Neuron (in vitro differentiated cells): ENCODE results near the gene FOXD1.
"Not testable (repeated sequence)": the region's sequence is repeated elsewhere in the genome, so short reads cannot be mapped to it uniquely, and the experiment has no call there.

Experiments
- H2AFZ ChIP-seq: one replicate; pipeline ENCODE4 v1.6.1; 2013; ENCODE audit warnings: low read depth, mild to moderate bottlenecking, inconsistent platforms, low read length, moderate library complexity
- H3K27me3 ChIP-seq: one replicate; pipeline ENCODE4 v1.6.1; 2013; ENCODE audit warnings: low read length; ENCODE audit not compliant: insufficient read depth
- H3K36me3 ChIP-seq: one replicate; pipeline ENCODE4 v1.6.1; 2013; ENCODE audit warnings: low read length; ENCODE audit not compliant: insufficient read depth
- H3K4me1 ChIP-seq: one replicate; pipeline ENCODE4 v1.6.1; 2013; ENCODE audit warnings: low read length; ENCODE audit not compliant: insufficient read depth
- H3K4me3 ChIP-seq: 2 replicates; pipeline ENCODE4 v1.5.1; 2013; ENCODE audit warnings: mild to moderate bottlenecking, low read length, moderate library complexity
- H3K9me3 ChIP-seq: one replicate; pipeline ENCODE4 v1.6.1; 2013; ENCODE audit warnings: low read length

The FOXD1 gene

DNA sequence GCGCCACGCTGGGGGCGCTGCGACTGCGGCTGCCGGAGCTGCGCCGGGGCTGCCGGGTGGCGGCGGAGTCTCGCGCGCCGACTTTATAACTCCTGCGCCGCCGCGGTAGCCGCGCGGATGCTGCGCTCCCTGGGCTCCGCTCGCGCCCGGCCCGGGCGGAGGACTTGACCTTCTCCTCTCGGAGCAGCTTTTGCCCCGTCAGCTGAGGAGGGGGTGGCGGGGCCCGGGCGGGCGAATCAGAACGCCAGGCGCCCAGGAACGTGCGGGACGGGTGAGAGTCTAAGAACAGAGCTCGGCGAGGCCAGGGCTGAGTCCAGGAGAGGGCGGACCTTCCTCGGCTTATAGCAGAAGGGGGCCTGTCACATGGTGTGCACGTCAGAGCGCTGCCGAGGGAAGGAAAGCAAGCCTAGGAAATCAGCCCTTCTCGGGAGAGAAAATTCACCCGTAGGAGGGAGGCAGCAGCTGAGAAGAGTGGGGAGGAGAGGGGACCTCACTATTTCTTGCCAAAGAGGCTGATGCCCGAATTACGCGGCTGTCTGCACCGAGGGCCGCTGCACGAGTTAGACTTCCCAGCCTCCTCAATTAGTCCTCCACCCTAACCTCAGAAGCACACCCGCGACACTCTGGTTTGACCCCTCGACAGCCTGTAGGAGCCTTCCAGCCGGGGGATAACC, at the start of gene FOXD1:
TSS of gene FOXD1 (minus strand) at position 315 of the 674 bp plus-strand sequence. CDS start 415 bp downstream, outside the sequence.
- Histone ChIP-seq H3K9me3 (peaks cover 3% of the 10 kb centered on the region), H3K36me3 (no peaks in the 10 kb centered on the region), H3K4me1 (peaks cover 9% of the 10 kb centered on the region), H2AFZ (peak within 1 kb of the TSS; percentile 83), H3K27me3 (peaks cover 74% of the 10 kb centered on the region), H3K4me3 (peak within 1 kb of the TSS; percentile 45)

DNA sequence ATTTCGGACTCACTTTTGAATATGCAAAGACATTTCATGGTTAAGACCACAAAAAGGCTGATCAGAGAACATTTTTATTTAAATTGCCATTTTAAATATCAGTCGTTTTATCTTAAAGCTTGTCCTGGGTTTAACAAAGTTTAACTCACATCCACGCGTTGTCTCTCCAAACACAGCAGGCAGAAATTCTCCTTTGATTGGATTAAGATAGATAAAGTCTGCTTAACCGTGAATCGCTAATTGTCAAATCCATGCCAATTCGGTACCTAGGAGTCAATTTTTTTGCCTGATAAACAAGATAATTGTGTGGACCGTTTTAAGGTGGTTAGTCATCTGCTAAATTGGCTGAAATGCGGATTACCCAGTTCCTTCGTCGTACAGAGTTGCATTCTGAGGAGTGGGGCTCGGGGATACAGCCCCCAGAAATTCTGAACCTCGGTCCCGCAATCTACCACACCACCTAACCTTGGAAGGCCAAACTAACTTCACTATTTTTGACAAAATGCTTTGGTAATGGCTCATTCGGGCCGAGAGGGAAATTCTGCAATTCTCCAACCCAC, 49.0 kb upstream of the FOXD1 start:
- peak overlapping the region; percentile 85 for H3K4me3 ChIP-seq
- peaks cover 17% of the 10 kb centered on the region for H3K4me1 ChIP-seq
- H2AFZ ChIP-seq: peak overlapping the region; percentile 7

DNA sequence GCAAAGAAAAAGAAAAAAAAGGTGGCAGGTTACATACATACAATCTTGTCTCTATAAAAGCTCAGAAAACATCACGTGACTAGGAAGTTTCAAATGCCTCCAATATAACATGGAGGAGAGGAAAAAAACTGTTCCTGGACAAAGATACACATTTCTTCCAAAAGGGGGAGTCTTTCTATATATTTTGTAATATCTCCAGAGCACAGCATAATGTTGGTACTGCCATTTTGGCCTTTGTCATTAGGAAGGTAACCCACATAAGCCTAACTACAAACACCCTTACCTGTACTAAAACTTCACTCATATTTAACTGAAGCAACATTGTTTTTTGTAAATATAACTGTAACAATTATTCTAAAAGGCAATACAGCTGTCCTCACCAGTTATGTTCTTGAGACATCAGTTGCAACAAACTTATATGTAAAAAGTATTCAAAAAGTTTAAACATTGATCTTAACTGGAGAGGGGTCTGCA, 48.4 kb upstream of the FOXD1 start:
- H3K4me1 ChIP-seq: peaks cover 17% of the 10 kb centered on the region
- H2AFZ ChIP-seq: peak overlapping the region; percentile 7
- no peaks in the 10 kb centered on the region for H3K9me3 ChIP-seq
- H3K27me3 ChIP-seq: no peaks in the 10 kb centered on the region
- H3K36me3 ChIP-seq: peaks cover 18% of the 10 kb centered on the region
- H3K4me3 ChIP-seq: peak overlapping the region; percentile 85

More for the DNA sequence above, 49.0 kb upstream of the FOXD1 start:
- Histone ChIP-seq H3K36me3 (peaks cover 24% of the 10 kb centered on the region), H3K27me3 (no peaks in the 10 kb centered on the region), H3K9me3 (no peaks in the 10 kb centered on the region)

DNA sequence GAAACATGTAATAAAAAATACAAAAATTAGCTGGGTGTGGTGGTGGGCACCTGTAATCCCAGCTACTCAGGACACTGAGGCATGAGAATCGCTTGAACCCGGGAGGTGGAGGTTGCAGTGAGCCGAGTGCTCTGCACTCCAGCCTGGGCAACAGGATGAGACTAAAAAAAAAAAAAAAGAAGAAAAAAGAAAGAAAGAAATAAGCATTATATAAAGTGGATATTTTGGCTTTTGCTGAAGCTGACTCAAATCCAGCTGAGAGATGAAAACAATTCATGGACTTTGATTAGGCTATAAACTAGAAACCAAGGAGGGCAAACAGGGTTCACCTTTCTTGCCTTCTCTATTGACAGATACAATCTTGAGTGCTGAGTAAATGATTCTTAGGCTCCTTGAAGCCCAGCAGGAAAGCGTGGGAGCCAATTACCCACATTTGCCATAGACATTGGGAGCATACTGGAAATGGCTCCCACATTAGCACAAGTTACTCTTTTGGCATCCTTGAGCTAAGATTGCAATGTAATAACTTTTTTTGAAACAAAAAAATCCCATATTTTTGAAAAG, 47.3 kb upstream of the FOXD1 start:
- H3K27me3 ChIP-seq: no peaks in the 10 kb centered on the region
- peaks cover 8% of the 10 kb centered on the region for H3K36me3 ChIP-seq
- peaks cover 17% of the 10 kb centered on the region for H3K4me1 ChIP-seq
- H3K9me3 ChIP-seq: no peaks in the 10 kb centered on the region
- no peak overlapping the region for H2AFZ ChIP-seq
- no peak overlapping the region for H3K4me3 ChIP-seq

DNA sequence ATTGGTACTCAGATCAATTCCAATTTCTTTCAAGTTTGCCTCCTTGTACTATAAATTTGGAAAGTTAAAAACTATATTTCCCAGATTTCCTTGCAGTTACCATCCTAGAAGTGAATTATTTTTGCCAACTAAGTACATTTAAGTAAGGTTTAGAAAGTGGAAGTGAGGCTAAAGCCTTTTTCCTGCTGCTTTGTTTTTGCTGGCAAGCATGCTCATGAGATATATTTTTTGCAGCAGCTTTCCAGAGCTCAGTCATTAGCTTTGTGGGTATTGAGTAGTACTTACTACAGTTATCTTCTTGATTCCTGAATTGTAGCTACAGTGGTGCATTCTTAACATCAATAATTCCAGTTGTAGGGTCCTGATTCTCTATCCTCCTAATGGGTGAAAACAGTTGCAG, 46.1 kb upstream of the FOXD1 start:
- no peaks in the 10 kb centered on the region for H3K36me3 ChIP-seq
- H3K4me1 ChIP-seq: peaks cover 9% of the 10 kb centered on the region
- H2AFZ ChIP-seq: no peak overlapping the region
- no peaks in the 10 kb centered on the region for H3K9me3 ChIP-seq
- H3K27me3 ChIP-seq: no peaks in the 10 kb centered on the region
- H3K4me3 ChIP-seq: no peak overlapping the region

DNA sequence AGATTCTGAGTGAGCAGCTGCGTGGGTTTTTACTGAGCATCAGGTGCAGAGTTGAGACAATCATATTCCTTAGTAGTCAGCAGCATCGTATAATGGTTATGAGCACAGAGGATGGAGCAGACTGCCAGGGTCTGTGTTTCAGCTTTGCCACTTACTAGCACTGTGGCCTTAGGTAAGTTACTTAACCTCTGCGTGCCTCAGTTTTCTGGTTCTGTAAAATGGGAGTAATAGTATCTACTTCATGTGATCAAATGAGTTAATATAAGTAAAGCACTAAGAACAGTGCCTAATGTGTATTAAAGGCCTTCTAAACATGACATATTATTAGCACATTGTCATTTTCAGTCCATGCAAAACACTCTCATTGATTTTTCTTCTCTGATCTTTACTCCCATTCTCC, 44.8 kb upstream of the FOXD1 start:
- Histone ChIP-seq H3K4me3 (no peak overlapping the region), H3K4me1 (no peaks in the 10 kb centered on the region), H3K9me3 (no peaks in the 10 kb centered on the region), H2AFZ (no peak overlapping the region), H3K36me3 (no peaks in the 10 kb centered on the region), H3K27me3 (peaks cover 1% of the 10 kb centered on the region)

DNA sequence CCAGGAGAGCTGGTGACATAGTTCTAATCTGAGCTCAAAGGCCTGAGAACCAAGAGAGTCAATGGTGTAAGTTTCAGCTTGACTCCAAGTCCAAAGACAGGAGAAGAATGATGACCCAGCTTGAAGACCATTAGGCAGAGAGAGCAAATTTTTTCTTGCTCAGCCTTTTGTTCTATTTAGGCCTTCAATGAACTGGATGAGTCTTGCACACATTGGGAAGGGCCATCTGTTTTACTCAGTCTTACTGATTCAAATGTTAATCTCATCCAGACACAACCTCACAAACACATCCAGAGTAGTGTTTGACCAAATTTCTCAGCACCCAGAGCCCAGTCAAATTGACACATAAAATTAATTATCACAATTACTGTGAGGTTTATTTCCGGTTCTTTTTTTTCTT, 42.6 kb upstream of the FOXD1 start:
- Histone ChIP-seq H3K36me3 (no peaks in the 10 kb centered on the region), H3K9me3 (no peaks in the 10 kb centered on the region), H3K4me3 (no peak overlapping the region), H3K4me1 (no peaks in the 10 kb centered on the region), H2AFZ (no peak overlapping the region), H3K27me3 (peaks cover 11% of the 10 kb centered on the region)

DNA sequence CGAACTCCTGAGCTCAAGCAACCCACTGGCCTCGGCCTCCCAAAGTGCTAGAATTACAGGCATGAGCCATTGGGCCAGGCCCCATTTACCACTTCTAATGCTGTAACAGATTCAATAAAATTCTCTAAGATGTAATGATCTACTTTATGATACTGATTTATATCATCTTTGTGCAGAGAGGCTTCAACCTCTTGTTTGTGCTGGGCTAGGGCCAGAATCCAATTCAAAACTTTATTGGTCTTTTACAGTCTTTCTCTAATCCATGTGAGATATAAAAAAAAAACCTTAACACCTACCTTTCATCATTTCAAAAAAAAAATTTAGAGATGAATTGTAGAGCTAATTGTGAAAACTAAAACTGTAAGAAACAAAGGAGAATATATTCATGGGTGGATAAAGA, 41.5 kb upstream of the FOXD1 start:
- Histone ChIP-seq H3K27me3 (peaks cover 19% of the 10 kb centered on the region), H2AFZ (no peak overlapping the region), H3K9me3 (no peaks in the 10 kb centered on the region), H3K4me3 (no peak overlapping the region), H3K36me3 (no peaks in the 10 kb centered on the region), H3K4me1 (no peaks in the 10 kb centered on the region)

DNA sequence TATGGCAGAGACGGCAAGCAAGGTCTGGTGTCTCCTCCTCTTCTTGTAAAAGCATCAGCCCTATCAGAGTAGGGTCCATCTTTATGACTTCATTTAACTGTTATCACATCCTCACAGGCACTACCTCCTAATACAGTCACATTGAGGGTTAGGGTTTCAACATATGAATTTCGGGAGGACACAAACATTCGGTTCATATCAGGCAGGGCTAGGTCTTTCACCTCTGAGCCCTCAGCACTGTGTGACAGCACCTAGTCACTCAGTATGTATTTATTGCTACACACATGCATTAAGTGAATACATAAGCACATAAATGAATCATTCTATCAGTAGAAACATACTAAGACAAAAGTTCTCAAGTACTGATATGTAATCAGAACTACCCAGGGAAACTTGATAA, 40.2 kb upstream of the FOXD1 start:
- Histone ChIP-seq H2AFZ (no peak overlapping the region), H3K27me3 (peaks cover 19% of the 10 kb centered on the region), H3K36me3 (no peaks in the 10 kb centered on the region), H3K4me3 (no peak overlapping the region), H3K9me3 (no peaks in the 10 kb centered on the region), H3K4me1 (no peaks in the 10 kb centered on the region)

DNA sequence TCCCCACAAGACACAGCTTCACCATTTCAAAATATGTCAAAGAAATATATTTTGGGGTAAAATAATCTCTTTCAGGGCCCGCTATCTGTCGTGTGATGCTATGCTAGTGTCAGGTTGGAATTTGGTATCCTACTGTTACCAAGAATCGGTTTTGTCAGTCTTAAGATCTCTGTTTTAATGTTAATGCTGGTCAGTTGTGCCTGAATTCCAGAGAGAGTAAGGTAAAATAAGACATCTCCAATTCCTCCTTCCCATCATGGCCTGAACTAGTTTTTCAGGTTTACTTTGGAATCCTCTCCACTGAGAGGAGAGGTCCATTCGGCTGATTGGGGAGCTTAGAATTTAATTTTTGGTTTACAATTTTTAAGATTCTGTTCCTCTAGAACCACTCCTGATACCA, 39.2 kb upstream of the FOXD1 start:
- Histone ChIP-seq H2AFZ (no peak overlapping the region), H3K4me3 (no peak overlapping the region), H3K36me3 (no peaks in the 10 kb centered on the region), H3K9me3 (no peaks in the 10 kb centered on the region), H3K27me3 (peaks cover 19% of the 10 kb centered on the region), H3K4me1 (no peaks in the 10 kb centered on the region)

DNA sequence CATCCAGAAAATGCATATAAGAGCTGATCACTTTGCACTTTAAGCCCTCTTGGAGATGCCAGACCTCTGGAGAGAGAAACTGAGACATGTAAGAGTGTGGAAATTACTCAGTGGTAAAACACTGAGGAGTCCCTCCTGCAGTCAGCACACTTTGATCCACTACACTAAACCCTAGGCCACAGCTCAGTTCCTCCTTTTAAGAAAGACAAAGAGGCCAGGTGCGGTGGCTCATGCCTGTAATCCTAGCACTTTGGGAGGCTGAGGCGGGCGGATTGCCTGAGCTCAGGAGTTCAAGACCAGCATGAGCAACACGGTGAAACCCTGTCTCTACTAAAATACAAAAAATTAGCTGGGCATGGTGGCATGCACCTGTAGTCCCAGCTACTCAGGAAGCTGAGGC, 38.7 kb upstream of the FOXD1 start:
- H3K4me1 ChIP-seq: not testable (repeated sequence)
- H3K27me3 ChIP-seq: peaks cover 23% of the 10 kb centered on the region

DNA sequence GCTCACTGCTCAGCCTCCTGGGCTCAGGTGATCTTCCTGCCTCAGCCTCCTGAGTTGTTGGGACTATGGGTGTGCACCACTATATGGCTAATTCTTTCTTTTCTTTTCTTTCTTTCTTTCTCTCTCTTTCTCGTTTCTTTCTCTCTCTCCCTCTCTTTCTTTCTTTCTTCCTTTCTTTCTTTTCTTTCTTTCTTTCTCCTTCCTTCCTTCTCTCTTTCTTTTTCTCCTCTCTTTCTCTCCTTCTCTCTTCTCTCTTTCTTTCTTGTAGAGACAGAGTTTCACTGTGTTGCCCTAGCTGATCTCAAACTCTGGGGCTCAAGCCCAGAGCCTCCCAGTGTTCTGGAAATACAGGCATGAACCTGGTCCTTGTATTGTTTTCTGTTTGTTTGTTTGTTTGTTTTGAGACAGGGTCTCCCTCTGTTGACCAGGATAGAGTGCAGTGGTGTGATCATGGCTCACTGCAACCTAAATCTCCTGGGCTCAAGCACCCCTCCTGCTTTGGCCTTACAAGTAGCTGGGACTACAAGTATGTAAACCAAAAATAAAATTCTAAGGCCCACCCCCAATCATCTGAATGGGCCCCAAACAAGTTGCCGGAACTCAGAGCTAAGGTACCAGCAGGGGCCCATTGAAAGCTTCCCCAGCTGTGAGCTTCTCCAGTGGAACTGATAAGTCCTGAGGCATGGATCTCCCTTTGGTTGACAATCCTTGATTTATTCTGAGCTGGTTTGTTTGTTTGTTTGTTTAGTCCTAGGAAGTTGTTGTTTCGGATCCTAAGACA, 37.7 kb upstream of the FOXD1 start:
- Histone ChIP-seq H3K27me3 (peaks cover 28% of the 10 kb centered on the region), H2AFZ (no peak overlapping the region), H3K4me1 (no peaks in the 10 kb centered on the region), H3K4me3 (no peak overlapping the region), H3K9me3 (no peaks in the 10 kb centered on the region), H3K36me3 (no peaks in the 10 kb centered on the region)

More for the DNA sequence above, 38.7 kb upstream of the FOXD1 start:
- H2AFZ ChIP-seq, H3K4me3 ChIP-seq, H3K9me3 ChIP-seq, H3K36me3 ChIP-seq: not testable (repeated sequence)

DNA sequence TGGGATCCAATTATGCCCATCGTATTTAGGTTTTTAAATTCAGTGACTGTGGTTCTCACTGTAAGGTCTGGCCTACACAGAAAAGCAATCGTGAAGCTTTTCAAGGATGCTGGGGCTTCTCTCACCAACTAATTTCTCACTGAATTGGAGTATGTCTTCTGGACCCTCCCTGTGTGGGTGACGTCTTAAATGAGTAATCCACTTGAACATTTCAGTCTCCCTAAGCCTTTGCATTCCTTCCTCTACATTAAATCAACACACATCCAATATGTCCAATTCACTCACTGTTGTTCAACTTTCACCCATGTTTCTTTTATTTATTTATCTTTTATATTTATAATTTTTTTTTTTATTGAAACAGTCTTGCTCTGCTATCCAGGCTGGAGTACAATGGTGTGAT, 37.1 kb upstream of the FOXD1 start:
- Histone ChIP-seq H2AFZ (no peak overlapping the region), H3K27me3 (peaks cover 28% of the 10 kb centered on the region), H3K4me3 (no peak overlapping the region), H3K36me3 (no peaks in the 10 kb centered on the region), H3K4me1 (no peaks in the 10 kb centered on the region), H3K9me3 (no peaks in the 10 kb centered on the region)
